GM21529 (cell line): Measurements from ENCODE around the gene CCR1.
"Not testable (repeated sequence)": the region's sequence is repeated elsewhere in the genome, so short reads cannot be mapped to it uniquely, and the experiment has no call there.

ENCODE experiments used
- ATAC-seq: cut with Tn5 transposase; IDR thresholded peaks from one replicate; pipeline ENCODE4 v1.9.1; 2021; ENCODE audit not compliant: unreplicated experiment

The CCR1 gene

GRCh38 chr3:46212101-46212500 lies 4.0 kb upstream of the CCR1 start:
- ATAC-seq = no peak

- ATAC-seq = no peak
Observed at GRCh38 chr3:46209746-46210470, 1.8 kb upstream of the CCR1 start.

- ATAC-seq = no peak
Observed at GRCh38 chr3:46209053-46209452, 940 bp upstream of the CCR1 start.

- not testable (repeated sequence) for ATAC-seq
Observed at GRCh38 chr3:46207514-46207913, 599 bp downstream of the CCR1 start.

- no peak for ATAC-seq
Observed at GRCh38 chr3:46206282-46207015, 1.7 kb downstream of the CCR1 start.

GRCh38 chr3:46205286-46205960 lies 2.7 kb downstream of the CCR1 start:
- ATAC-seq = no peak

GRCh38 chr3:46203681-46204080 lies 4.4 kb downstream of the CCR1 start:
- no peak for ATAC-seq

GRCh38 chr3:46202535-46202934 lies 5.6 kb downstream of the CCR1 start:
- ATAC-seq = no peak

GRCh38 chr3:46200790-46201189 lies 7.3 kb downstream of the CCR1 start:
- ATAC-seq = no peak

GRCh38 chr3:46200211-46200610 lies 7.9 kb downstream of the CCR1 start:
- ATAC-seq = no peak

- no peak for ATAC-seq
Observed at GRCh38 chr3:46196261-46196957, 11.7 kb downstream of the CCR1 start.

- ATAC-seq = no peak
Observed at GRCh38 chr3:46194868-46195553, 13.1 kb downstream of the CCR1 start.

- ATAC-seq = no peak
Observed at GRCh38 chr3:46193436-46193835, 14.7 kb downstream of the CCR1 start.

GRCh38 chr3:46192939-46193338 lies 15.2 kb downstream of the CCR1 start:
- ATAC-seq = no peak

- no peak for ATAC-seq
Observed at GRCh38 chr3:46191730-46192129, 16.4 kb downstream of the CCR1 start.

- ATAC-seq = no peak
Observed at GRCh38 chr3:46188708-46189107, 19.4 kb downstream of the CCR1 start.

GRCh38 chr3:46187876-46188275 lies 20.2 kb downstream of the CCR1 start:
- no peak for ATAC-seq

- ATAC-seq = peak; percentile 19
Observed at GRCh38 chr3:46187341-46187700, 20.8 kb downstream of the CCR1 start.

- ATAC-seq = peak; percentile 81
Observed at GRCh38 chr3:46186471-46187340, 21.4 kb downstream of the CCR1 start.

- no peak for ATAC-seq
Observed at GRCh38 chr3:46184469-46184868, 23.6 kb downstream of the CCR1 start.
